HEK293 (cell line): Measurements from ENCODE around the gene TPCN2.

ENCODE experiments used
- CTCF ChIA-PET: fragments of 350-600 bp; formaldehyde crosslinking; extraction: SDS; loops from one replicate; lab custom pipeline; 2021; ENCODE audit warnings: antibody characterized with exemption; lab: Yijun Ruan, JAX
- POLR2A ChIA-PET: fragments of 300-600 bp; formaldehyde crosslinking; extraction: SDS; loops from one replicate; lab custom pipeline; 2020; ENCODE audit warnings: antibody characterized with exemption, inconsistent platforms; lab: Yijun Ruan, JAX
- H3K27ac ChIP-seq: fragments of 200-500 bp; sonication (Bioruptor generic); 2 replicates; pipeline ENCODE4 v1.5.1; 2014; ENCODE audit warnings: low read depth, low read length, control low read depth, inconsistent platforms; ENCODE audit errors: extremely low read depth
- H3K36me3 ChIP-seq, 2 experiments: fragments of 200-500 bp in 1 of 2; sonication (Bioruptor generic) in 1 of 2; 1 replicate in 1 of 2; 2 replicates in 1 of 2; pipeline ENCODE4 v1.5.1; 2014 to 2017; ENCODE audit warnings: inconsistent platforms in 2 of 2, low read length in 2 of 2; ENCODE audit not compliant: control insufficient read depth in 2 of 2, insufficient read depth in 1 of 2
- H3K4me1 ChIP-seq: fragments of 200-500 bp; sonication (Bioruptor generic); 2 replicates; pipeline ENCODE4 v1.5.1; 2014; ENCODE audit warnings: mild to moderate bottlenecking, low read length, inconsistent platforms; ENCODE audit not compliant: control insufficient read depth, insufficient read depth
- H3K4me3 ChIP-seq: 2 replicates; pipeline ENCODE4 v1.5.1; 2011; ENCODE audit warnings: low read depth, mild to moderate bottlenecking, control low read depth, low read length, moderate library complexity
- H3K9me3 ChIP-seq: fragments of 200-500 bp; sonication (Bioruptor generic); 2 replicates; pipeline ENCODE4 v1.5.1; 2014; ENCODE audit warnings: low read depth, low read length, inconsistent platforms; ENCODE audit not compliant: control insufficient read depth, insufficient read depth
- EGR2 ChIP-seq: fragments of 450-650 bp; formaldehyde crosslinking; IDR thresholded peaks from 2 replicates; pipeline ENCODE4 v1.5.1; 2016; ENCODE audit warnings: low read depth, missing biosample characterization, missing genetic modification characterization
- GLI4 ChIP-seq: fragments of 450-650 bp; formaldehyde crosslinking; IDR thresholded peaks from 2 replicates; pipeline ENCODE4 v1.5.1; 2016; ENCODE audit warnings: missing biosample characterization, missing genetic modification characterization
- GLIS1 ChIP-seq: fragments of 450-650 bp; formaldehyde crosslinking; IDR thresholded peaks from 2 replicates; pipeline ENCODE4 v1.5.1; 2016; ENCODE audit warnings: missing biosample characterization, missing genetic modification characterization
- GLIS2 ChIP-seq: fragments of 450-650 bp; formaldehyde crosslinking; IDR thresholded peaks from 2 replicates; pipeline ENCODE4 v1.5.1; 2016; ENCODE audit warnings: missing biosample characterization, missing genetic modification characterization
- OVOL3 ChIP-seq: fragments of 450-650 bp; formaldehyde crosslinking; IDR thresholded peaks from 2 replicates; pipeline ENCODE4 v1.5.1; 2016; ENCODE audit warnings: missing biosample characterization, missing genetic modification characterization
- PATZ1 ChIP-seq: fragments of 450-650 bp; formaldehyde crosslinking; IDR thresholded peaks from 2 replicates; pipeline ENCODE4 v1.5.1; 2016; ENCODE audit warnings: missing biosample characterization, missing genetic modification characterization
- RBAK ChIP-seq: fragments of 450-650 bp; formaldehyde crosslinking; IDR thresholded peaks from 2 replicates; pipeline ENCODE4 v1.5.1; 2016; ENCODE audit warnings: missing biosample characterization, missing genetic modification characterization
- SALL2 ChIP-seq: fragments of 450-650 bp; formaldehyde crosslinking; IDR thresholded peaks from 2 replicates; pipeline ENCODE4 v1.5.0; 2017; ENCODE audit warnings: missing biosample characterization, mild to moderate bottlenecking, missing genetic modification characterization, borderline replicate concordance
- SCRT1 ChIP-seq: fragments of 450-650 bp; formaldehyde crosslinking; IDR thresholded peaks from 2 replicates; pipeline ENCODE4 v1.5.1; 2016; ENCODE audit warnings: missing biosample characterization, missing genetic modification characterization, borderline replicate concordance
- SCRT2 ChIP-seq: fragments of 450-650 bp; formaldehyde crosslinking; IDR thresholded peaks from 2 replicates; pipeline ENCODE4 v1.5.1; 2016; ENCODE audit warnings: missing biosample characterization, missing genetic modification characterization
- SP7 ChIP-seq: fragments of 450-650 bp; formaldehyde crosslinking; IDR thresholded peaks from 2 replicates; pipeline ENCODE4 v1.5.1; 2016; ENCODE audit warnings: missing biosample characterization, missing genetic modification characterization
- TSHZ1 ChIP-seq: fragments of 450-650 bp; formaldehyde crosslinking; IDR thresholded peaks from 2 replicates; pipeline ENCODE4 v1.5.1; 2016; ENCODE audit warnings: missing biosample characterization, missing genetic modification characterization, borderline replicate concordance
- ZBTB17 ChIP-seq: fragments of 450-650 bp; formaldehyde crosslinking; IDR thresholded peaks from 2 replicates; pipeline ENCODE4 v1.5.1; 2016; ENCODE audit warnings: missing biosample characterization, missing genetic modification characterization
- ZBTB48 ChIP-seq: fragments of 450-650 bp; formaldehyde crosslinking; IDR thresholded peaks from 2 replicates; pipeline ENCODE4 v1.5.1; 2016; ENCODE audit warnings: missing biosample characterization, missing genetic modification characterization
- ZEB2 ChIP-seq: fragments of 450-650 bp; formaldehyde crosslinking; IDR thresholded peaks from 2 replicates; pipeline ENCODE4 v1.5.1; 2016; ENCODE audit warnings: missing biosample characterization, missing genetic modification characterization
- ZFHX2 ChIP-seq: fragments of 450-650 bp; formaldehyde crosslinking; conservative IDR thresholded peaks from 2 replicates; pipeline ENCODE4 v1.5.1; 2016; ENCODE audit warnings: missing biosample characterization, missing genetic modification characterization
- ZIC2 ChIP-seq: fragments of 450-650 bp; formaldehyde crosslinking; IDR thresholded peaks from 2 replicates; pipeline ENCODE4 v1.5.1; 2016; ENCODE audit warnings: missing biosample characterization, missing genetic modification characterization
- ZNF132 ChIP-seq: fragments of 450-650 bp; formaldehyde crosslinking; IDR thresholded peaks from 2 replicates; pipeline ENCODE4 v1.5.1; 2017; ENCODE audit warnings: missing biosample characterization, missing genetic modification characterization, borderline replicate concordance
- ZNF19 ChIP-seq: fragments of 450-650 bp; formaldehyde crosslinking; IDR thresholded peaks from 2 replicates; pipeline ENCODE4; 2016; ENCODE audit warnings: missing biosample characterization, missing genetic modification characterization, low read depth
- ZNF211 ChIP-seq: fragments of 450-650 bp; formaldehyde crosslinking; IDR thresholded peaks from 2 replicates; pipeline ENCODE4 v1.5.1; 2016; ENCODE audit warnings: low read depth, missing biosample characterization, missing genetic modification characterization
- ZNF341 ChIP-seq: fragments of 450-650 bp; formaldehyde crosslinking; IDR thresholded peaks from 2 replicates; pipeline ENCODE4; 2016; ENCODE audit warnings: low read depth, missing biosample characterization, missing genetic modification characterization
- ZNF394 ChIP-seq: fragments of 450-650 bp; formaldehyde crosslinking; IDR thresholded peaks from 2 replicates; pipeline ENCODE4 v1.5.1; 2016; ENCODE audit warnings: missing biosample characterization, missing genetic modification characterization, mild to moderate bottlenecking, moderate library complexity, borderline replicate concordance
- ZNF596 ChIP-seq: fragments of 450-650 bp; IDR thresholded peaks from 2 replicates; pipeline ENCODE4 v1.5.0; 2018; ENCODE audit warnings: missing biosample characterization, mild to moderate bottlenecking, missing genetic modification characterization, moderate library complexity
- ZNF600 ChIP-seq: fragments of 450-650 bp; formaldehyde crosslinking; IDR thresholded peaks from 2 replicates; pipeline ENCODE4 v1.5.1; 2016; ENCODE audit warnings: missing biosample characterization, missing genetic modification characterization
- ZNF692 ChIP-seq: fragments of 450-650 bp; formaldehyde crosslinking; IDR thresholded peaks from 2 replicates; pipeline ENCODE4 v1.5.1; 2016; ENCODE audit warnings: missing biosample characterization, missing genetic modification characterization
- ZNF791 ChIP-seq: fragments of 450-650 bp; formaldehyde crosslinking; IDR thresholded peaks from 2 replicates; pipeline ENCODE4 v1.5.1; 2016; ENCODE audit warnings: missing biosample characterization, missing genetic modification characterization
- ZSCAN4 ChIP-seq: fragments of 450-650 bp; formaldehyde crosslinking; IDR thresholded peaks from 2 replicates; pipeline ENCODE4 v1.5.1; 2017; ENCODE audit warnings: missing biosample characterization, missing genetic modification characterization

TPCN2 gene

GRCh38 chr11:69166218-69167115 lies 117.7 kb downstream of the TPCN2 start:
- no peak overlapping the region for H3K4me3 ChIP-seq
- CTCF ChIA-PET = interaction anchor here (0.6 to 1.3 kb wide), 3 partner anchors 35 to 422 kb away, joined by 3 to 4 read pairs (median 3); no protein-coding TSS in a partner anchor
- H3K4me1 ChIP-seq = no peaks in the 10 kb centered on the region; the same call in 1 of the 2 replicates
- POLR2A ChIA-PET = interaction anchor here (1.4 kb wide), 1 partner anchor 9 kb away, joined by 6 read pairs; no protein-coding TSS in a partner anchor
- H3K27ac ChIP-seq = no peak overlapping the region
- no peaks in the 10 kb centered on the region for H3K9me3 ChIP-seq
- no peaks in the 10 kb centered on the region for H3K36me3 ChIP-seq
- TF ChIP-seq ZNF211 (tag by site-specific recombination) = no peak
- TF ChIP-seq ZNF692 (tag by site-specific recombination) = peak; percentile 93
- TF ChIP-seq ZNF341 (tag by site-specific recombination) = no peak
- 0 out of 2 replicates have a peak, but pooled peaks have one; percentile 25 for TF ChIP-seq ZNF600 (tag by site-specific recombination)
- peak; percentile 71 for TF ChIP-seq GLIS1 (tag by site-specific recombination)
- peak; percentile 41; the same call in 1 of the 2 replicates for TF ChIP-seq SP7 (tag by site-specific recombination)
- TF ChIP-seq OVOL3 (tag by site-specific recombination) = no peak
- TF ChIP-seq ZBTB17 (tag by site-specific recombination) = 0 out of 2 replicates have a peak, but pooled peaks have one; percentile 34
- TF ChIP-seq ZNF132 (tag by site-specific recombination) = no peak
- peak; percentile 19; the same call in 1 of the 2 replicates for TF ChIP-seq ZNF394 (tag by site-specific recombination)
- no peak for TF ChIP-seq RBAK (tag by site-specific recombination)
- TF ChIP-seq ZIC2 (tag by site-specific recombination) = peak; percentile 70
- TF ChIP-seq PATZ1 = peak; percentile 59; the same call in 1 of the 2 replicates
- peak; percentile 57; the same call in 1 of the 2 replicates for TF ChIP-seq ZBTB48 (tag by site-specific recombination)
- no peak for TF ChIP-seq ZSCAN4 (tag by site-specific recombination)
- TF ChIP-seq TSHZ1 = no peak
- TF ChIP-seq ZNF19 = no peak
- TF ChIP-seq SCRT2 (tag by site-specific recombination) = no peak
- TF ChIP-seq GLI4 = no peak
- TF ChIP-seq SALL2 (tag by site-specific recombination) = no peak
- TF ChIP-seq ZNF596 (tag by site-specific recombination) = no peak
- no peak for TF ChIP-seq SCRT1 (tag by site-specific recombination)
- peak; percentile 59; the same call in 1 of the 2 replicates for TF ChIP-seq ZEB2 (tag by site-specific recombination)
- 0 out of 2 replicates have a peak, but pooled peaks have one; percentile 4 for TF ChIP-seq EGR2
- no peak for TF ChIP-seq ZNF791 (tag by site-specific recombination)
- TF ChIP-seq ZFHX2 (tag by site-specific recombination) = peak; percentile 23; the same call in 1 of the 2 replicates
- peak; percentile 80; the same call in 1 of the 2 replicates for TF ChIP-seq GLIS2 (tag by site-specific recombination)
